GM10248 (cell line): Measurements from ENCODE around the gene CAPN12.

Source experiments
- CTCF ChIA-PET: fragments of 300-600 bp; sonication (Branson Sonifier 250); formaldehyde crosslinking; extraction: SDS; loops from one replicate; lab custom pipeline; 2021; ENCODE audit warnings: antibody characterized with exemption; lab: Yijun Ruan, JAX
- POLR2A ChIA-PET: fragments of 350-650 bp; sonication (Branson Sonifier 250); formaldehyde crosslinking; extraction: SDS; loops from one replicate; lab custom pipeline; 2020; ENCODE audit warnings: antibody characterized with exemption; lab: Yijun Ruan, JAX
- DNase-seq: peaks from one replicate; pipeline ENCODE4 v3.0.0; 2012; ENCODE audit errors: extremely low spot score
- CTCF ChIP-seq: IDR thresholded peaks from 2 replicates; pipeline ENCODE4 v1.5.1; 2012; ENCODE audit warnings: mild to moderate bottlenecking, low read depth; ENCODE audit errors: extremely low read depth, missing control alignments, control extremely low read depth

CAPN12 gene

GRCh38 chr19:38693380-38694223 lies 50.7 kb downstream of the CAPN12 start:
- POLR2A ChIA-PET, result no interaction called here
- no peak for TF ChIP-seq CTCF
- CTCF ChIA-PET, result interaction anchor here (0.9 to 1.7 kb wide), 5 partner anchors 9 to 76 kb away, joined by 3 to 5 read pairs (median 5); no protein-coding TSS in a partner anchor
- peak; percentile 64 for DNase-seq

GRCh38 chr19:38692458-38693379 lies 51.6 kb downstream of the CAPN12 start:
- DNase-seq, result no peak
- CTCF ChIA-PET, result interaction anchor here (0.9 to 1.7 kb wide), 4 partner anchors 10 to 77 kb away, joined by 3 to 5 read pairs (median 5); no protein-coding TSS in a partner anchor
- TF ChIP-seq CTCF, result no peak
- POLR2A ChIA-PET, result no interaction called here

GRCh38 chr19:38691938-38692457 lies 52.3 kb downstream of the CAPN12 start:
- POLR2A ChIA-PET, result no interaction called here
- CTCF ChIA-PET, result interaction anchor here (0.8 to 1.9 kb wide), 2 partner anchors 17 to 57 kb away, joined by 5 to 6 read pairs; no protein-coding TSS in a partner anchor
- no peak for TF ChIP-seq CTCF
- DNase-seq, result no peak

- ChIA-PET POLR2A (interaction anchor here (0.7 to 1.5 kb wide), 2 partner anchors 41 to 44 kb away, joined by 3 read pairs; partner anchors contain the start of gene ACTN4), CTCF (interaction anchor here (1.2 to 1.9 kb wide), 3 partner anchors 56 to 147 kb away, joined by 4 to 6 read pairs (median 4); no protein-coding TSS in a partner anchor)
- TF ChIP-seq CTCF, result no peak
- DNase-seq, result no peak
Measured at GRCh38 chr19:38690832-38691231, 53.4 kb downstream of the CAPN12 start.

- ChIA-PET CTCF (interaction anchor here (1.0 to 1.9 kb wide), 5 partner anchors 8 to 146 kb away, joined by 3 to 6 read pairs (median 4); no protein-coding TSS in a partner anchor), POLR2A (interaction anchor here (1.5 kb wide), 1 partner anchor 43 kb away, joined by 3 read pairs; the partner anchor contains the start of gene ACTN4)
- DNase-seq, result no peak
- no peak for TF ChIP-seq CTCF
Measured at GRCh38 chr19:38690146-38690545, 54.1 kb downstream of the CAPN12 start.
